ENCODE results near the gene CASP9.
"Not testable (repeated sequence)": the region's sequence is repeated elsewhere in the genome, so short reads cannot be mapped to it uniquely, and the experiment has no call there.

Gene CASP9

GRCh38 chr1:15525050-15526020 lies 1.3 kb upstream of the CASP9 start:
- peak in 1 of 2 donors; percentile 70 for DNase-seq

- DNase-seq: peak; percentile 98 to 100
These were observed 451 bp upstream of the CASP9 start for GRCh38 chr1:15524283-15525049.

- no peak for DNase-seq
These were observed 653 bp downstream of the CASP9 start for GRCh38 chr1:15523104-15524020.

- no peak for DNase-seq
These were observed 1.5 kb downstream of the CASP9 start for GRCh38 chr1:15522551-15522950.

GRCh38 chr1:15521206-15521906 lies 2.7 kb downstream of the CASP9 start:
- not testable (repeated sequence) for DNase-seq

GRCh38 chr1:15519625-15520024 lies 4.4 kb downstream of the CASP9 start:
- no peak for DNase-seq

GRCh38 chr1:15515022-15515663 lies 8.9 kb downstream of the CASP9 start:
- no peak for DNase-seq

- DNase-seq: not testable (repeated sequence)
These were observed 9.5 kb downstream of the CASP9 start for GRCh38 chr1:15514557-15514956.

GRCh38 chr1:15513919-15514318 lies 10.1 kb downstream of the CASP9 start:
- no peak for DNase-seq

- no peak for DNase-seq
These were observed 10.8 kb downstream of the CASP9 start for GRCh38 chr1:15513192-15513591.

GRCh38 chr1:15510611-15511405 lies 13.2 kb downstream of the CASP9 start:
- no peak for DNase-seq

GRCh38 chr1:15509586-15509985 lies 14.4 kb downstream of the CASP9 start:
- DNase-seq: no peak

GRCh38 chr1:15508700-15509487 lies 15.1 kb downstream of the CASP9 start:
- no peak for DNase-seq

- DNase-seq: no peak
These were observed 16.7 kb downstream of the CASP9 start for GRCh38 chr1:15507278-15507677.

GRCh38 chr1:15506831-15507230 lies 17.2 kb downstream of the CASP9 start:
- no peak for DNase-seq

- DNase-seq: no peak
These were observed 19.6 kb downstream of the CASP9 start for GRCh38 chr1:15504436-15504835.

GRCh38 chr1:15501208-15502032 lies 22.6 kb downstream of the CASP9 start:
- peak in 1 of 2 donors; percentile 15 for DNase-seq
